Large intestine (tissue), 3 donors: ENCODE data around the gene CUL9. TPM values are rescaled to one million over a fixed set of nuclear protein-coding genes. Genes with fewer than 3 reads are reported as not detected.

Experiments
- DNase-seq, 2 donors: peaks; one replicate each; pipeline versions ENCODE4 v3.0.0 to v3.0.0-alpha.2; 2013
- H3K27ac ChIP-seq: one replicate; pipeline ENCODE4 v1.5.1; 2013; ENCODE audit warnings: low read length
- H3K27me3 ChIP-seq: 2 replicates; pipeline ENCODE4 v1.6.1; 2013; ENCODE audit warnings: low read length; ENCODE audit not compliant: control insufficient read depth, insufficient read depth
- H3K36me3 ChIP-seq: 2 replicates; pipeline ENCODE4 v1.6.1; 2013; ENCODE audit warnings: low read length; ENCODE audit not compliant: control insufficient read depth, insufficient read depth
- H3K4me1 ChIP-seq: one replicate; pipeline ENCODE4 v1.6.1; 2013; ENCODE audit warnings: low read length; ENCODE audit not compliant: control insufficient read depth, insufficient read depth
- H3K4me3 ChIP-seq: one replicate; pipeline ENCODE4 v1.5.1; 2013; ENCODE audit warnings: low read length
- H3K9me3 ChIP-seq: one replicate; pipeline ENCODE4 v1.6.1; 2013; ENCODE audit warnings: mild to moderate bottlenecking, low read depth, low read length, moderate library complexity; ENCODE audit not compliant: control insufficient read depth
- WGBS: methylation state at CpG from one replicate; pipeline ENCODE4 v1.1.5; 2013; ENCODE audit warnings: low lambda C conversion rate; ENCODE audit not compliant: insufficient coverage; 5-methylcytosine and 5-hydroxymethylcytosine counted together
- polyA plus RNA-seq: library from polyadenylated mRNA; unstranded; fragments of 120-200 nt; gene quantifications from one replicate; pipeline ENCODE4 v1.2.1, GENCODE V29; 2013

CUL9 gene
- polyA plus RNA-seq, 1 donor: 42.5 TPM

DNA sequence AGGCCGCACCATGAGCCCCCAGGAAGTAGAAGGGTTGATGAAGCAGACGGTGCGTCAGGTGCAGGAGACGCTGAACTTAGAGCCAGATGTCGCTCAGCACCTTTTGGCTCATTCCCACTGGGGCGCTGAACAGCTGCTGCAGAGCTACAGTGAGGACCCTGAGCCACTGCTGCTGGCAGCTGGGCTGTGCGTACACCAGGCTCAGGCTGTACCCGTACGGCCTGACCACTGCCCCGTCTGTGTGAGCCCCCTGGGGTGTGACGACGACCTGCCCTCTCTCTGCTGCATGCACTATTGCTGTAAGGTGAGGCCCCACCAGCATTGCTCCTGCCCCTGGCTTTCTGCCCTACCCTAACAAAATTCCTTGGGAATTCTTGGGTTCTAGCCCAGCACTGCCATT lies 34.2 kb downstream of the CUL9 start:
- DNase-seq: no peak
- WGBS: no CpG with 5 or more reads among the region's 12 CpGs
- no peak overlapping the region for H3K27ac ChIP-seq
- H3K4me1 ChIP-seq: no peaks in the 10 kb centered on the region
- no peak overlapping the region for H3K4me3 ChIP-seq
- H3K36me3 ChIP-seq: peaks cover 49% of the 10 kb centered on the region
- no peaks in the 10 kb centered on the region for H3K27me3 ChIP-seq
- no peaks in the 10 kb centered on the region for H3K9me3 ChIP-seq

DNA sequence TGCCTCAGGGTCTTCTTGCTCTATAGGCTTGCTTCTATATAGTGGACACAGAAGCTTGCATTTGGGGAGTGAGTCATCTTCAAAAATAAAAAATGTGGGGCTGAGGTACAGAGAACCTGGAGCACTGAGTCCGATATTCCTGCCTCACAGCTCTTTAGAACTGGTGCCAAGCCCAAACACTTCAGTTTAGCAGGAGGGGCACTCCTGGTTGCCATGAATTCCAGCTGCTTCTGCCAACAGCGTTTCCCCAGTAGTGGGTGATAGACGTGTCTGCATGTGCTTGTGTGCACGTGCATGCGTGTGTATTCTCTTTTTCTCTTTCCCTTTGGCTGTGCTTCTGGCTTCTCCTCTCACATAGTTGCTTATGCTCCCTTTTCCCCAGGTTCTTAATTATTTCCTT lies 35.4 kb downstream of the CUL9 start:
- no CpG with 5 or more reads among the region's 5 CpGs for WGBS
- DNase-seq: no peak
- peaks cover 58% of the 10 kb centered on the region for H3K36me3 ChIP-seq

DNA sequence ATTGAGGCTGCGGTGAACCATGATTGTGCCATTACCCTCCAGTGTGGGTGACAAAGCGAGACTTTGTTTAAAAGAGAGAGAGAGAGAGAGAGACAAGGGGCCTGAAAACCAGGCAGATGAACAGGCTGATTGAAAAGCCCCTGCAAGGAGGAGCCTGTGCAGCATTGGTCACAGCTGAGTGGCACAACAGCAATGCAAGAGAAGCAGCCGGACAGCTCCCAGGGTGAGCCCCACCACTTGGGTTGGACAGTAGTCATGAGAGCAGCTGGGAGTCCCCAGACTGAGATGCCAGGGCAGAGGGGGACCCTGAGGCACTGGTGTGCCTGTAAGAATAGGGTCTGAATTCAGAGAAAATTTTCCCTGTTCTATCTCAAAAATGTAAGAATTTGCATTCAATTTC lies 37.1 kb downstream of the CUL9 start:
- Histone ChIP-seq H3K9me3 (no peaks in the 10 kb centered on the region), H3K27me3 (no peaks in the 10 kb centered on the region), H3K27ac (no peak overlapping the region), H3K4me3 (no peak overlapping the region), H3K36me3 (peaks cover 73% of the 10 kb centered on the region), H3K4me1 (no peaks in the 10 kb centered on the region)
- no peak for DNase-seq
- WGBS: no CpG with 5 or more reads among the region's 3 CpGs

More for the DNA sequence above, 35.4 kb downstream of the CUL9 start:
- Histone ChIP-seq H3K27ac (no peak overlapping the region), H3K27me3 (no peaks in the 10 kb centered on the region), H3K4me1 (no peaks in the 10 kb centered on the region), H3K9me3 (no peaks in the 10 kb centered on the region), H3K4me3 (no peak overlapping the region)

DNA sequence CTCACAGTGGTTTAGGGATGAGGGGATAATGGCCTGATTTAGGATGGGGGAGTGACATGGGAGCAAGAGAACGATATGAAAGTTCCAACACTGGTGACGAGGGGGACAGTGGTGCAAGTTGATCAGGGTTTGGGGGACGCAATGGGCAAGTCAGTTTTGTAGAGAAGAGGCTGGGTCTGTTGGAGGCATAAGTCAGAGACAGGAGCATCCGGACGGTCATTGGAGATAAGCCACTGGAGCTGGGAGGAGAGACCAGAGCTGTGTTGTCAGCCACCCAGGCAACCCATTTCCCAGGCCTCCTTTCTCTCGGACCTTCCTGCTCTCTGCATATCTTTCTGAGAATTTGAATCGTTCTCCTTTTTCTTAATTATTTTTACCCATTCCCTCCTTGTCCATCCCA lies 37.8 kb downstream of the CUL9 start:
- Histone ChIP-seq H3K27me3 (no peaks in the 10 kb centered on the region), H3K4me3 (no peak overlapping the region), H3K9me3 (no peaks in the 10 kb centered on the region), H3K27ac (no peak overlapping the region), H3K4me1 (no peaks in the 10 kb centered on the region), H3K36me3 (peaks cover 75% of the 10 kb centered on the region)
- 86% methylated on average over 2 of the region's 7 CpGs for WGBS
- no peak for DNase-seq

DNA sequence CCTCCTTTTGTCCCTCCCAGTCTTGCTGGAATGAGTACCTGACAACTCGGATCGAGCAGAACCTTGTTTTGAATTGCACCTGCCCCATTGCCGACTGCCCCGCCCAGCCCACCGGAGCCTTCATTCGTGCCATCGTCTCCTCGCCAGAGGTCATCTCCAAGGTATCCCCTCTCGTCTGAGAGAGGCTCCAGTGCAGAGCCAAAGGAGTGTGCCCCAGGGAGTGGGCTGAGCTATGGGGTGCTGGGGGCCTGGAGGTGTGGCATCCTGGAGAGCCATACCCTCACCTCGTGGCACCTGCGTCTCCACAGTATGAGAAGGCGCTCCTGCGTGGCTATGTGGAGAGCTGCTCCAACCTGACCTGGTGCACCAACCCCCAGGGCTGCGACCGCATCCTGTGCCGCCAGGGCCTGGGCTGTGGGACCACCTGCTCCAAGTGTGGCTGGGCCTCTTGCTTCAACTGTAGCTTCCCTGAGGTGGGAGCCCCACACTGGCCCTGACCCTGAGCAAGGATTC lies 38.5 kb downstream of the CUL9 start:
- Histone ChIP-seq H3K27ac (no peak overlapping the region), H3K4me1 (no peaks in the 10 kb centered on the region), H3K9me3 (no peaks in the 10 kb centered on the region), H3K36me3 (peaks cover 72% of the 10 kb centered on the region), H3K27me3 (no peaks in the 10 kb centered on the region), H3K4me3 (no peak overlapping the region)
- WGBS: 40% methylated on average over 2 of the region's 16 CpGs
- no peak for DNase-seq

GRCh38 chr6:43221046-43221972 lies 39.3 kb downstream of the CUL9 start:
- WGBS: no CpG with 5 or more reads among the region's 20 CpGs
- Histone ChIP-seq H3K36me3 (peaks cover 72% of the 10 kb centered on the region), H3K4me3 (no peak overlapping the region), H3K27me3 (no peaks in the 10 kb centered on the region), H3K9me3 (no peaks in the 10 kb centered on the region), H3K27ac (no peak overlapping the region), H3K4me1 (no peaks in the 10 kb centered on the region)
- no peak for DNase-seq

DNA sequence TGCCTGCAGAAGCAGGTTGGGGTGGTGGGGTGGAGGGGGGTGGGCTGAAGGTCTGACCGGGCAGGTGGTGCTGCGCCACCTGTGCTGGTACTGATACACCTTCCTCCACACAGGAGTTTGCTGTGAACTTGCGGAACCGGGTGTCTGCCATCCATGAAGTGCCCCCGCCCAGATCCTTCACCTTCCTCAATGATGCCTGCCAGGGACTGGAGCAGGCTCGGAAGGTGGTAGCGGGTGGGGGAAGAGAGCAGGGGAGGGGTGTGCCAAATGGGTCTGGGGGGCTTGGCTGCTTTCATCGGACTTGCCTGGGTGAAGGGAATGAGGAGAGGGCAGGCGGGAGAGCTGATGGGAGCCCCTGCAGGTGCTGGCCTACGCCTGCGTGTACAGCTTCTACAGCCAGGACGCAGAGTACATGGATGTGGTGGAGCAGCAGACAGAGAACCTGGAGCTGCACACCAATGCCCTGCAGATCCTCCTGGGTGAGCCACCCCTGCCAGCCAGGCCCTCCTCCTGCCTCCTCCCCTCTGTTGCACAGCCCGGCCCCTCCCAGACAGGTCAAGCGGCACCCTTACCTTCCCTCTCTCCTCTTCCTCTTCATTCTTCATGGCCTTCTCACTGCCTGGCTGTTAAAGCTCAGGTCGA lies 40.5 kb downstream of the CUL9 start:
- H3K36me3 ChIP-seq: peaks cover 67% of the 10 kb centered on the region
- no peak overlapping the region for H3K4me3 ChIP-seq
- no peaks in the 10 kb centered on the region for H3K4me1 ChIP-seq
- H3K9me3 ChIP-seq: no peaks in the 10 kb centered on the region
- DNase-seq: no peak
- H3K27ac ChIP-seq: no peak overlapping the region
- WGBS: no CpG with 5 or more reads among the region's 15 CpGs
- no peaks in the 10 kb centered on the region for H3K27me3 ChIP-seq

GRCh38 chr6:43223175-43223574 lies 41.2 kb downstream of the CUL9 start:
- no peaks in the 10 kb centered on the region for H3K27me3 ChIP-seq
- peaks cover 67% of the 10 kb centered on the region for H3K36me3 ChIP-seq
- no peak overlapping the region for H3K27ac ChIP-seq
- no peak for DNase-seq
- H3K4me1 ChIP-seq: no peaks in the 10 kb centered on the region
- no peaks in the 10 kb centered on the region for H3K9me3 ChIP-seq
- no peak overlapping the region for H3K4me3 ChIP-seq
- WGBS: no CpG with 5 or more reads among the region's 14 CpGs

- H3K4me3 ChIP-seq: no peak overlapping the region
Observed at GRCh38 chr6:43226192-43226851, 44.3 kb downstream of the CUL9 start.

More at GRCh38 chr6:43226192-43226851, 44.3 kb downstream of the CUL9 start:
- no peak overlapping the region for H3K27ac ChIP-seq
- H3K27me3 ChIP-seq: no peaks in the 10 kb centered on the region
- no peak for DNase-seq
- no CpG with 5 or more reads among the region's 11 CpGs for WGBS
- peaks cover 2% of the 10 kb centered on the region for H3K4me1 ChIP-seq
- H3K36me3 ChIP-seq: peaks cover 43% of the 10 kb centered on the region
- no peaks in the 10 kb centered on the region for H3K9me3 ChIP-seq
